ENCODE measurements around the gene FRYL.
A peak's percentile ranks its signal among the peaks of the same experiment; 100 is the strongest.

The FRYL gene

GRCh38 chr4:48591372-48591771, 188.7 kb downstream of the FRYL start:
- TF ChIP-seq CTCF (IDR thresholded peaks at IDR 0.05): no peak
- Mint-ChIP-seq H3K27me3 (ENCODE audit: low read depth, poor library complexity) (no peaks in the 10 kb centered on the region), H3K27ac (peak overlapping the region; percentile 4), H3K9me3 (no peaks in the 10 kb centered on the region), H3K36me3 (ENCODE audit: low read depth) (peaks cover 47% of the 10 kb centered on the region), H3K4me1 (peaks cover 10% of the 10 kb centered on the region), H3K4me3 (no peak overlapping the region)
- no peak for DNase-seq

- Mint-ChIP-seq H3K36me3 (ENCODE audit: low read depth) (peaks cover 52% of the 10 kb centered on the region), H3K9me3 (no peaks in the 10 kb centered on the region), H3K4me3 (no peak overlapping the region), H3K4me1 (peaks cover 10% of the 10 kb centered on the region), H3K27ac (no peak overlapping the region), H3K27me3 (ENCODE audit: low read depth, poor library complexity) (no peaks in the 10 kb centered on the region)
- DNase-seq: no peak
- TF ChIP-seq CTCF (IDR thresholded peaks at IDR 0.05): no peak
These were observed 189.2 kb downstream of the FRYL start for GRCh38 chr4:48590884-48591283.

GRCh38 chr4:48589098-48589445, 191.0 kb downstream of the FRYL start:
- TF ChIP-seq CTCF (IDR thresholded peaks at IDR 0.05): no peak
- Mint-ChIP-seq H3K4me3 (no peak overlapping the region), H3K4me1 (peaks cover 1% of the 10 kb centered on the region), H3K27ac (no peak overlapping the region), H3K36me3 (ENCODE audit: low read depth) (peaks cover 56% of the 10 kb centered on the region), H3K27me3 (ENCODE audit: low read depth, poor library complexity) (no peaks in the 10 kb centered on the region), H3K9me3 (no peaks in the 10 kb centered on the region)
- DNase-seq: no peak

- H3K4me1 Mint-ChIP-seq: no peaks in the 10 kb centered on the region
- H3K36me3 Mint-ChIP-seq (ENCODE audit: low read depth): peaks cover 60% of the 10 kb centered on the region
- H3K9me3 Mint-ChIP-seq: no peaks in the 10 kb centered on the region
- no peak overlapping the region for H3K27ac Mint-ChIP-seq
- TF ChIP-seq CTCF (IDR thresholded peaks at IDR 0.05): no peak
- no peak for DNase-seq
- H3K4me3 Mint-ChIP-seq: no peak overlapping the region
- H3K27me3 Mint-ChIP-seq (ENCODE audit: low read depth, poor library complexity): no peaks in the 10 kb centered on the region
These were observed 191.6 kb downstream of the FRYL start for GRCh38 chr4:48588230-48589097.

GRCh38 chr4:48585401-48585800, 194.7 kb downstream of the FRYL start:
- H3K9me3 Mint-ChIP-seq: no peaks in the 10 kb centered on the region
- DNase-seq: no peak
- TF ChIP-seq CTCF (IDR thresholded peaks at IDR 0.05): no peak
- peaks cover 72% of the 10 kb centered on the region for H3K36me3 Mint-ChIP-seq (ENCODE audit: low read depth)
- H3K27me3 Mint-ChIP-seq (ENCODE audit: low read depth, poor library complexity): peaks cover 3% of the 10 kb centered on the region
- H3K27ac Mint-ChIP-seq: peak overlapping the region; percentile 30
- no peak overlapping the region for H3K4me3 Mint-ChIP-seq
- H3K4me1 Mint-ChIP-seq: no peaks in the 10 kb centered on the region
